GM18511 (cell line): ENCODE measurements around the gene MYO19.

Source experiments
- ATAC-seq: cut with Tn5 transposase; IDR thresholded peaks from one replicate; pipeline ENCODE4 v1.9.1; 2021; ENCODE audit warnings: mild to moderate bottlenecking, moderate library complexity; ENCODE audit not compliant: unreplicated experiment

Gene MYO19

GRCh38 chr17:36534840-36535668 lies at the start of gene MYO19, which contains the start of gene PIGW:
Gene MYO19, minus strand, starts transcription at chr17:36534868. Its CDS starts 2,330 bp downstream, at chr17:36532538.
Gene PIGW, plus strand, starts transcription at chr17:36534987. Its CDS starts 2,115 bp downstream, at chr17:36537102.
- ATAC-seq: peak; percentile 78

GRCh38 chr17:36583787-36584186 lies 49.1 kb upstream of the MYO19 start:
- ATAC-seq: no peak

- ATAC-seq: no peak
Observed at GRCh38 chr17:36578671-36579070, 44.0 kb upstream of the MYO19 start.

GRCh38 chr17:36576793-36577192 lies 42.1 kb upstream of the MYO19 start:
- ATAC-seq: no peak

GRCh38 chr17:36575028-36575427 lies 40.4 kb upstream of the MYO19 start:
- no peak for ATAC-seq

- no peak for ATAC-seq
Observed at GRCh38 chr17:36566081-36566480, 31.4 kb upstream of the MYO19 start.

GRCh38 chr17:36553459-36553858 lies 18.8 kb upstream of the MYO19 start:
- no peak for ATAC-seq

GRCh38 chr17:36550491-36551417 lies 16.1 kb upstream of the MYO19 start:
- no peak for ATAC-seq

GRCh38 chr17:36547776-36548175 lies 13.1 kb upstream of the MYO19 start:
- no peak for ATAC-seq

- no peak for ATAC-seq
Observed at GRCh38 chr17:36546418-36547093, 11.9 kb upstream of the MYO19 start.

- ATAC-seq: peak; percentile 79
Observed at GRCh38 chr17:36545465-36546417, 11.1 kb upstream of the MYO19 start.

GRCh38 chr17:36545077-36545464 lies 10.4 kb upstream of the MYO19 start:
- ATAC-seq: peak; percentile 37

- peak; percentile 56 for ATAC-seq
Observed at GRCh38 chr17:36544307-36545076, 9.8 kb upstream of the MYO19 start, which contains the start of gene GGNBP2. Gene GGNBP2, plus strand, starts transcription at chr17:36544919. Its CDS starts 806 bp downstream, at chr17:36545725.

- no peak for ATAC-seq
Observed at GRCh38 chr17:36544044-36544306, 9.3 kb upstream of the MYO19 start.

GRCh38 chr17:36542755-36543154 lies 8.1 kb upstream of the MYO19 start:
- ATAC-seq: no peak

GRCh38 chr17:36540696-36541095 lies 6.0 kb upstream of the MYO19 start:
- ATAC-seq: no peak

- no peak for ATAC-seq
Observed at GRCh38 chr17:36535669-36536081, 1.0 kb upstream of the MYO19 start.

- peak; percentile 38 for ATAC-seq
Observed at GRCh38 chr17:36533935-36534839, 481 bp downstream of the MYO19 start.
